DND-41 (cell line): ENCODE results near the gene ERC2.

Experiments used
- ATAC-seq: fragments of 200-7000 bp; cut with Tn5 transposase; 3 replicates; pipeline ENCODE4 v1.9.1; 2021; ENCODE audit warnings: low read depth; ENCODE audit not compliant: insufficient read depth
- DNase-seq: peaks from one replicate; pipeline ENCODE4 v3.0.0-alpha.2; 2020
- H2AFZ ChIP-seq: 2 replicates; pipeline ENCODE4 v1.6.0; 2012; ENCODE audit warnings: low read depth, low read length
- H3K27ac ChIP-seq: 2 replicates; pipeline ENCODE4 v1.5.1; 2012; ENCODE audit warnings: low read length, inconsistent platforms
- H3K27me3 ChIP-seq: fragments of 200-600 bp; sonication (generic); 2 replicates; pipeline ENCODE4 v1.6.0; 2012; ENCODE audit warnings: low read length, mild to moderate bottlenecking, inconsistent platforms; ENCODE audit not compliant: insufficient read depth, poor library complexity
- H3K36me3 ChIP-seq: 2 replicates; pipeline ENCODE4 v1.5.1; 2012; ENCODE audit warnings: low read length, inconsistent platforms; ENCODE audit not compliant: insufficient read depth
- H3K4me1 ChIP-seq: 2 replicates; pipeline ENCODE4 v1.5.1; 2012; ENCODE audit warnings: mild to moderate bottlenecking, low read length; ENCODE audit not compliant: insufficient read depth
- H3K4me2 ChIP-seq: 2 replicates; pipeline ENCODE4 v1.6.0; 2012; ENCODE audit warnings: mild to moderate bottlenecking, moderate library complexity, low read length, inconsistent platforms; ENCODE audit not compliant: insufficient read depth
- H3K4me3 ChIP-seq, 2 experiments: fragments of 200-600 bp in 1 of 2; shearing (Covaris generic) in 1 of 2; 2 replicates each; pipeline ENCODE4 v1.5.1; 2012 to 2016; ENCODE audit warnings: inconsistent platforms in 2 of 2, low read length in 2 of 2, mild to moderate bottlenecking in 2 of 2, low read depth in 1 of 2, moderate library complexity in 1 of 2
- H3K79me2 ChIP-seq: 2 replicates; pipeline ENCODE4 v1.6.0; 2012; ENCODE audit warnings: low read length, inconsistent platforms; ENCODE audit not compliant: insufficient read depth
- H3K9ac ChIP-seq: 2 replicates; pipeline ENCODE4 v1.6.0; 2012; ENCODE audit warnings: low read depth, mild to moderate bottlenecking, inconsistent platforms, low read length, moderate library complexity
- H3K9me3 ChIP-seq: 2 replicates; pipeline ENCODE4 v1.5.1; 2012; ENCODE audit warnings: low read length, moderate library complexity, mild to moderate bottlenecking, inconsistent platforms; ENCODE audit not compliant: insufficient read depth, severe bottlenecking
- H4K20me1 ChIP-seq: 2 replicates; pipeline ENCODE4 v1.6.0; 2012; ENCODE audit warnings: low read length; ENCODE audit not compliant: insufficient read depth
- CTCF ChIP-seq: IDR thresholded peaks from 2 replicates; pipeline ENCODE4 v1.5.1; 2012; ENCODE audit warnings: borderline replicate concordance, low read length, moderate library complexity, mild to moderate bottlenecking; ENCODE audit not compliant: poor library complexity, severe bottlenecking; ENCODE audit errors: extremely low read depth
- EZH2 ChIP-seq: IDR thresholded peaks from 3 replicates; pipeline ENCODE4 v1.6.1; 2012; ENCODE audit warnings: borderline replicate concordance, low read depth, mild to moderate bottlenecking, moderate library complexity, low read length, inconsistent platforms; ENCODE audit not compliant: severe bottlenecking

ERC2 gene

GRCh38 chr3:55584716-55585368 is 883.4 kb downstream of the ERC2 start:
- Histone ChIP-seq H3K4me2 (no peak overlapping the region), H3K9ac (no peak overlapping the region), H3K27me3 (no peaks in the 10 kb centered on the region), H3K9me3 (no peaks in the 10 kb centered on the region), H4K20me1 (no peaks in the 10 kb centered on the region), H3K79me2 (no peaks in the 10 kb centered on the region), H3K4me3 (no peak overlapping the region), H3K4me1 (no peaks in the 10 kb centered on the region), H3K27ac (no peak overlapping the region), H3K36me3 (no peaks in the 10 kb centered on the region), H2AFZ (no peak overlapping the region)
- TF ChIP-seq CTCF (no peak), EZH2 (no peak)
- ATAC-seq (no peak), DNase-seq (no peak)

- no peaks in the 10 kb centered on the region for H3K4me1 ChIP-seq
- no peak overlapping the region for H3K4me3 ChIP-seq
- H3K36me3 ChIP-seq, result no peaks in the 10 kb centered on the region
- no peak overlapping the region for H3K9ac ChIP-seq
- H3K79me2 ChIP-seq, result no peaks in the 10 kb centered on the region
- no peaks in the 10 kb centered on the region for H3K27me3 ChIP-seq
- TF ChIP-seq EZH2, result no peak
- TF ChIP-seq CTCF, result no peak
- DNase-seq (no peak), ATAC-seq (no peak)
- no peak overlapping the region for H3K27ac ChIP-seq
- H3K9me3 ChIP-seq, result no peaks in the 10 kb centered on the region
- H2AFZ ChIP-seq, result no peak overlapping the region
- H3K4me2 ChIP-seq, result no peak overlapping the region
- H4K20me1 ChIP-seq, result no peaks in the 10 kb centered on the region
These were observed 884.2 kb downstream of the ERC2 start for GRCh38 chr3:55584030-55584429.

DNA sequence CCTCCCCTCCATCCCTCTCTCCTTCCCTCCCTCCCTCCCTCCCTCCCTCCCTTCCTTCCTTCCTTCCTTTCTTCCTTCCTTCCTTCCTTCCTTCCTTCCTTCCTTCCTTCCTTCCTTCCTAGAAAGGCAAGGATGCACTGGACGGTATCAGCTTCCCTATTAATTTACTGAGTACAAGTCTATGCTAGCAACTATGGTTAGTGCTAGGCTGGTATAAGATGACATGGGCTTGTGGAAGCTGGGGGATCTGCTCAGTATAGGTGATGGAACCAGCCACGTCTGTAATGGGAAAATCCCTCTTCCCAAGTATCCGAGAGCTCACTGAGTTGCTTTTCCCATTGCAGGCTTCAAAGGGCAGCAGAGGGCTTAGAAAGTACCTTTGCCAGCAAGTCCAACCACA is 884.8 kb downstream of the ERC2 start:
- Histone ChIP-seq H3K4me2 (no peak overlapping the region), H3K9me3 (no peaks in the 10 kb centered on the region), H3K27ac (no peak overlapping the region), H3K4me3 (no peak overlapping the region), H3K36me3 (no peaks in the 10 kb centered on the region), H3K27me3 (no peaks in the 10 kb centered on the region), H4K20me1 (no peaks in the 10 kb centered on the region), H3K4me1 (no peaks in the 10 kb centered on the region), H3K79me2 (no peaks in the 10 kb centered on the region), H3K9ac (no peak overlapping the region), H2AFZ (no peak overlapping the region)
- DNase-seq (no peak), ATAC-seq (no peak)
- TF ChIP-seq CTCF, result no peak
- TF ChIP-seq EZH2, result no peak
